Keratinocyte (primary cell): Measurements from ENCODE around the gene DACT2. TPM values are rescaled to one million over a fixed set of nuclear protein-coding genes. Genes with fewer than 3 reads are reported as not detected.
A peak's percentile ranks its signal among the peaks of the same experiment; 100 is the strongest.

ENCODE experiments used
- DNase-seq: peaks from one replicate; pipeline ENCODE4 v3.0.0-alpha.2; 2011; ENCODE audit warnings: low read depth, missing footprints, low spot score
- FAIRE-seq: peaks from 2 replicates; lab custom pipeline; 2011; peaks lifted over from hg19 to GRCh38; lab: Jason Lieb, UNC
- H2AFZ ChIP-seq: 2 replicates; pipeline ENCODE4 v1.6.0; 2012; ENCODE audit warnings: low read length, control low read depth, inconsistent platforms; ENCODE audit not compliant: control insufficient read depth
- H3K27ac ChIP-seq: 2 replicates; pipeline ENCODE4 v1.5.1; 2011; ENCODE audit warnings: low read length; ENCODE audit not compliant: control insufficient read depth, insufficient read depth
- H3K27me3 ChIP-seq: 3 replicates; pipeline ENCODE4 v1.6.0; 2011; ENCODE audit warnings: low read length; ENCODE audit not compliant: control insufficient read depth, insufficient read depth; ENCODE audit errors: extremely low read depth
- H3K36me3 ChIP-seq, 2 experiments: 2 replicates in 1 of 2; 3 replicates in 1 of 2; pipeline ENCODE4 v1.5.1; 2011; ENCODE audit warnings: low read length in 2 of 2, mild to moderate bottlenecking in 1 of 2; ENCODE audit not compliant: control insufficient read depth in 2 of 2, insufficient read depth in 2 of 2; ENCODE audit errors: extremely low read depth in 1 of 2
- H3K4me1 ChIP-seq: 3 replicates; pipeline ENCODE4 v1.5.1; 2011; ENCODE audit warnings: low read length; ENCODE audit not compliant: control insufficient read depth, insufficient read depth; ENCODE audit errors: extremely low read depth
- H3K4me2 ChIP-seq: 3 replicates; pipeline ENCODE4 v1.6.0; 2011; ENCODE audit warnings: low read depth, low read length; ENCODE audit not compliant: control insufficient read depth, insufficient read depth; ENCODE audit errors: extremely low read depth
- H3K4me3 ChIP-seq, 3 experiments: fragments of 200-600 bp in 1 of 3; sonication (generic) in 1 of 3; 2 replicates in 2 of 3; 3 replicates in 1 of 3; pipeline ENCODE4 v1.5.1; 2011 to 2016; ENCODE audit warnings: low read length in 3 of 3, mild to moderate bottlenecking in 3 of 3, control low read depth in 2 of 3, inconsistent platforms in 1 of 3, low read depth in 1 of 3, mixed read lengths in 1 of 3, mixed run types in 1 of 3, moderate library complexity in 1 of 3; ENCODE audit not compliant: control insufficient read depth in 2 of 3, insufficient read depth in 2 of 3; ENCODE audit errors: extremely low read depth in 1 of 3
- H3K79me2 ChIP-seq: 2 replicates; pipeline ENCODE4 v1.6.0; 2012; ENCODE audit warnings: low read length; ENCODE audit not compliant: control insufficient read depth, insufficient read depth
- H3K9ac ChIP-seq: 3 replicates; pipeline ENCODE4 v1.6.0; 2011; ENCODE audit warnings: low read length; ENCODE audit not compliant: control insufficient read depth, insufficient read depth; ENCODE audit errors: extremely low read depth
- H3K9me1 ChIP-seq: 3 replicates; pipeline ENCODE4 v1.6.0; 2011; ENCODE audit warnings: low read length; ENCODE audit not compliant: control insufficient read depth, insufficient read depth; ENCODE audit errors: extremely low read depth
- H3K9me3 ChIP-seq: 2 replicates; pipeline ENCODE4 v1.5.1; 2012; ENCODE audit warnings: low read depth, low read length; ENCODE audit not compliant: control insufficient read depth
- H4K20me1 ChIP-seq: 3 replicates; pipeline ENCODE4 v1.6.0; 2011; ENCODE audit warnings: low read length; ENCODE audit not compliant: control insufficient read depth, insufficient read depth; ENCODE audit errors: extremely low read depth
- EZH2 ChIP-seq: IDR thresholded peaks from one replicate; pipeline ENCODE4 v1.6.1; 2012; ENCODE audit warnings: inconsistent platforms, mild to moderate bottlenecking, low read length, moderate library complexity
- dilution Hi-C: fragments of 300-500 bp; cut with MboI; formaldehyde crosslinking; loops from one replicate; pipeline ENCODE4 v1.7.0; 2020; ENCODE audit warnings: low sequenced_read_pairs; ENCODE audit not compliant: extremely low pct_ligation_motif_present
- polyA plus RNA-seq, 5 experiments: library from polyadenylated mRNA; depleted of rRNA in 3 of 5; stranded (reverse) in 3 of 5; stranded (forward) in 1 of 5; unstranded in 1 of 5; fragments of >200 nt; gene quantifications; 1 replicate in 1 of 5; 2 replicates in 3 of 5; 3 replicates in 1 of 5; pipeline versions ENCODE4 v1.2.1 to v1.2.3, GENCODE V29; 2011 to 2012; ENCODE audit warnings: missing spikeins in 2 of 5, low read depth in 1 of 5, low replicate concordance in 1 of 5
- TF ChIP-seq, protein P1 (sequence below), 3 experiments: IDR thresholded peaks in 1 of 3; conservative IDR thresholded peaks in 1 of 3; optimal IDR thresholded peaks in 1 of 3; 2 replicates in 2 of 3; 3 replicates in 1 of 3; pipeline versions ENCODE3 to v1.5.1; 2011; ENCODE audit warnings: low read length in 3 of 3, mild to moderate bottlenecking in 3 of 3, moderate library complexity in 2 of 3, control low read depth in 1 of 3, inconsistent platforms in 1 of 3; ENCODE audit not compliant: insufficient read depth in 2 of 3; ENCODE audit errors: extremely low read depth in 1 of 3

Gene DACT2
- polyA plus RNA-seq, 1 donor (not counting 4 experiments of a cell fraction or from before 2014, with no cell fraction given) = 0.09 TPM

DNA sequence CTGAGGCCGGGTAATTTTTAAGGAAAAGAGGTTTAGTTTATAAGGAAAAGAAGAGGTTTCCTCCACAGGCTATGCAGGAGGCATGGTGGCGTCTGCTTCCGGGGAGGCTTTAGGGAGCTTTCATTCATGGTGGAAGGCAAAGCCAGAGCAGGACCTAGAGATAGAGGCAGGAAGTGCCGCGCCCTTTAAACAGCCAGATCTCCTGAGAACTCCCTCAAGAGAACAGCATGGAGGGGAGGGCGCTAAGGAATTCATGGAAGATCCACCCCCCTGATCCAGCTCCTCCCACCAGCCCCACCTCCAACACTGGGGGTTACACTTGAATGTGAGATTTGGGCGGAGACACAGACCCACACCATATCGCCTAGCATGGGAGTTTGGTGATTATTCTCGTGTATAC is 13.9 kb upstream of the DACT2 start:
- dilution Hi-C loops = no loop called here
- Histone ChIP-seq H3K9me3 (no peaks in the 10 kb centered on the region), H3K79me2 (no peaks in the 10 kb centered on the region), H3K4me1 (no peaks in the 10 kb centered on the region), H2AFZ (no peak overlapping the region), H3K4me3 (no peak overlapping the region), H3K4me2 (no peak overlapping the region), H3K9me1 (no peaks in the 10 kb centered on the region), H4K20me1 (no peaks in the 10 kb centered on the region), H3K27ac (no peak overlapping the region), H3K27me3 (no peaks in the 10 kb centered on the region), H3K36me3 (no peaks in the 10 kb centered on the region), H3K9ac (no peak overlapping the region)
- no peak for FAIRE-seq
- DNase-seq = no peak
- TF ChIP-seq, protein P1, sequence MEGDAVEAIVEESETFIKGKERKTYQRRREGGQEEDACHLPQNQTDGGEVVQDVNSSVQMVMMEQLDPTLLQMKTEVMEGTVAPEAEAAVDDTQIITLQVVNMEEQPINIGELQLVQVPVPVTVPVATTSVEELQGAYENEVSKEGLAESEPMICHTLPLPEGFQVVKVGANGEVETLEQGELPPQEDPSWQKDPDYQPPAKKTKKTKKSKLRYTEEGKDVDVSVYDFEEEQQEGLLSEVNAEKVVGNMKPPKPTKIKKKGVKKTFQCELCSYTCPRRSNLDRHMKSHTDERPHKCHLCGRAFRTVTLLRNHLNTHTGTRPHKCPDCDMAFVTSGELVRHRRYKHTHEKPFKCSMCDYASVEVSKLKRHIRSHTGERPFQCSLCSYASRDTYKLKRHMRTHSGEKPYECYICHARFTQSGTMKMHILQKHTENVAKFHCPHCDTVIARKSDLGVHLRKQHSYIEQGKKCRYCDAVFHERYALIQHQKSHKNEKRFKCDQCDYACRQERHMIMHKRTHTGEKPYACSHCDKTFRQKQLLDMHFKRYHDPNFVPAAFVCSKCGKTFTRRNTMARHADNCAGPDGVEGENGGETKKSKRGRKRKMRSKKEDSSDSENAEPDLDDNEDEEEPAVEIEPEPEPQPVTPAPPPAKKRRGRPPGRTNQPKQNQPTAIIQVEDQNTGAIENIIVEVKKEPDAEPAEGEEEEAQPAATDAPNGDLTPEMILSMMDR (optimal IDR thresholded peaks at IDR 0.05 in 1 of 3, IDR thresholded peaks at IDR 0.05 in 1 of 3, conservative IDR thresholded peaks at IDR 0.05 in 1 of 3; ENCODE audit: extremely low read depth in 1 of 3, insufficient read depth in 2 of 3, low read length in 3 of 3) = no peak
- no peak for TF ChIP-seq EZH2

DNA sequence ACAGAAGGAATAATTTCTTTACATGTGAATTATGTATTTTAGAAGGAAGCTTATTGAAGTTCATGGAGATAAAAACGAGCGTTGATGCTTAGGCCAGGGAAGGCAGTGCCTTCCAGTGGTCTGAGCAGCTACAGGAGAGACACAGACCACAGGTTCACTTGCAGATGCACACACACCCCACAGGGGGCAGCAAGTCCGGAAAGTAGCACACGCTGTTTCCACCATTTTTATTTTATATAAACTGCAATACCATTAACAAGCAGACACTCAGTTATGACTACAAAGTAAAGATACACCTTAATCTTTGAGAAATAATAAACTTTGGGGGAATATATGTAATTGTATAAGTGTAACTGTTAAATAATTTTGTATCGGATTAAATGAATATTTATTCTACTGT is 13.5 kb upstream of the DACT2 start:
- no peak overlapping the region for H2AFZ ChIP-seq
- H3K36me3 ChIP-seq = no peaks in the 10 kb centered on the region
- H3K27me3 ChIP-seq = no peaks in the 10 kb centered on the region
- no peaks in the 10 kb centered on the region for H3K9me3 ChIP-seq
- dilution Hi-C loops = no loop called here
- FAIRE-seq (no peak), DNase-seq (no peak)
- no peak for TF ChIP-seq EZH2
- TF ChIP-seq, protein P1 (optimal IDR thresholded peaks at IDR 0.05 in 1 of 3, IDR thresholded peaks at IDR 0.05 in 1 of 3, conservative IDR thresholded peaks at IDR 0.05 in 1 of 3; ENCODE audit: extremely low read depth in 1 of 3, insufficient read depth in 2 of 3, low read length in 3 of 3) = peak; percentile 21 to 44 (median 25)
- no peaks in the 10 kb centered on the region for H3K9me1 ChIP-seq
- H3K4me3 ChIP-seq = no peak overlapping the region
- no peaks in the 10 kb centered on the region for H3K79me2 ChIP-seq
- H4K20me1 ChIP-seq = no peaks in the 10 kb centered on the region
- no peak overlapping the region for H3K4me2 ChIP-seq
- no peak overlapping the region for H3K27ac ChIP-seq
- no peaks in the 10 kb centered on the region for H3K4me1 ChIP-seq
- no peak overlapping the region for H3K9ac ChIP-seq
